ENCODE results near the gene KLK13.

Gene KLK13

DNA sequence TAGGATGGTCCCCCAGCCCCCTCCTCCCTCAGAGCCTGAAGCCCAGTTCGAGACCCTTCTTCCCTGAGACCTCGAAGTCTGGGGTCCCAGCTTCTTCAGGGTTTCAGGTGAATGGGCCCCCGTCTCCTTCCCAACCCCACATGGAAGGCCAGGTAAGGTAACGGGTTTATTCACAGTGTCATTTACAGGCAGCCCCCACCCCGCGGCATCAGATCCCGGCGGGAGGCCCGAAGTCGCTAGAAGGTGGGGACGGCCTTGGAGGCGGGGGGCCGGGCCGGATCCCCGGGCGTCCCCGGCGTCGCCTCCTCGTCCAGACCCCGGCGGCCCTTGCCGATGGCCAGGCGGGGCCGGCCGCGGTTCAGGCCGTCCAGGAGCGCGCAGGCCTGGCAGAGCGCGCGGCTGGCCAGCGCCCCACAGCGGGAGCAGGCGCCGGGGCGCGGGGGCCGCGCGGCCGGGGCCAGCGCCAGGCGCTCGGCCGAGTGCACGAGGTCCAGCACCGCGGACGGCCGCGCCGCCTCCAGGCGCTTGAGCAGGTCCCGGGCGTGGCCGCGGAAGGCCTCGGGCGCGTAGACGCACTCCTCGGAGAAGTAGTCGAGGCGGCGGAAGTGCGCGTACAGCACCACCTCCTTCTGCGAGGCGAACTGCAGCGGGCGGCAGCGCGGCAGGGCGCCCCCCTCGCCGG is 33.6 kb upstream of the KLK13 start:
- TF ChIP-seq CTCF (IDR thresholded peaks at IDR 0.05; ENCODE audit: control insufficient read depth, insufficient read depth, low read depth, low read length, missing control alignments), result no peak
- H3K4me3 ChIP-seq (ENCODE audit: control insufficient read depth, low read depth, low read length), result no peak overlapping the region
- DNase-seq (ENCODE audit: low read depth), result no peak

DNA sequence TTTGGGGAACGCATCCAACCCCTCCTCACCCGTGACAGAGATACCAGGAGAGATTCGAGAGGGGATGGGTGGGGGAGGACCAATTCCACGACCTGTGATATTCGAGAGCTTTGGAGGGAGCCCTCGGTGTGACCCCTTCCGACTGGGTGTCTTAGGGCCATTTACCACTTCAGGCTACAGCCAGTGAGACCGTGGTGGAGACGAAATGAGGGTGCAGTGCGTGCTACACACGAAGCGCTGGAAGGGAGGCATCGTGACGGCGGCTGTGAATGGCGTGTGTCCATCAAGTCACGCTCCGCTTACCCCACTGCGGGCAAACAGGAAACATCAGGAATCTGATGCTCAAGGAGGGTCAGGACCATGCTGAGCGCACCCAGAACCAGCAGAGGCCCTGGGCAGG is 32.9 kb upstream of the KLK13 start:
- no peak overlapping the region for H3K4me3 ChIP-seq (ENCODE audit: control insufficient read depth, low read depth, low read length)
- DNase-seq (ENCODE audit: low read depth), result no peak
- TF ChIP-seq CTCF (IDR thresholded peaks at IDR 0.05; ENCODE audit: control insufficient read depth, insufficient read depth, low read depth, low read length, missing control alignments), result no peak

DNA sequence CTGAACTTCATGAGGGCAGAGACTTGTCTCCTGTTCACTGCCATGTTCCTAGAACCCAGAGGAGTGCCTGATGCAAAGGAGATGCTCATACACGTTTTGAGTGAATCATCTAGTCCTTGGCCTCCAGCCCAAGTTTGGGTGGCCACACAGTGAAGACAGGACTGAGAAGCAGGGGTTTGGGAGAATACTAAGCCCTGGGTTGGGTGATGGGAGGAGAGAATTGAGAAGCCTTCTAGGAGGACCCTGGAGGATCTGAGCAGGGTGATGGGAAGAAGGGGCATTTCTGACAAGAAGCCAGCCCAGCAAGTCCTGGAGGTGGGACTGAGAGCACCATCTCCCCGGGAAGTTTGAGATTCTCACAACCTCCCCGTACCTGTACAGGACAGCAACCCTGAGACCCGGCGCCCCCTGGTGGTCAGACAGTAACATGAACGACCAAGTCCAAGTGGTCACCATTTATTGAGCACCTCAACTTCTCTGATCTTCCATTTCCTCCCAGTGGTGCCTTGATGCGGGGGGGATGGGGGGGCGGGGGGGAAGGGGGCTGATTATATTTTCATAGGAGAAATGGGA is 32.4 kb upstream of the KLK13 start:
- TF ChIP-seq CTCF (IDR thresholded peaks at IDR 0.05; ENCODE audit: control insufficient read depth, insufficient read depth, low read depth, low read length, missing control alignments), result peak; percentile 67

DNA sequence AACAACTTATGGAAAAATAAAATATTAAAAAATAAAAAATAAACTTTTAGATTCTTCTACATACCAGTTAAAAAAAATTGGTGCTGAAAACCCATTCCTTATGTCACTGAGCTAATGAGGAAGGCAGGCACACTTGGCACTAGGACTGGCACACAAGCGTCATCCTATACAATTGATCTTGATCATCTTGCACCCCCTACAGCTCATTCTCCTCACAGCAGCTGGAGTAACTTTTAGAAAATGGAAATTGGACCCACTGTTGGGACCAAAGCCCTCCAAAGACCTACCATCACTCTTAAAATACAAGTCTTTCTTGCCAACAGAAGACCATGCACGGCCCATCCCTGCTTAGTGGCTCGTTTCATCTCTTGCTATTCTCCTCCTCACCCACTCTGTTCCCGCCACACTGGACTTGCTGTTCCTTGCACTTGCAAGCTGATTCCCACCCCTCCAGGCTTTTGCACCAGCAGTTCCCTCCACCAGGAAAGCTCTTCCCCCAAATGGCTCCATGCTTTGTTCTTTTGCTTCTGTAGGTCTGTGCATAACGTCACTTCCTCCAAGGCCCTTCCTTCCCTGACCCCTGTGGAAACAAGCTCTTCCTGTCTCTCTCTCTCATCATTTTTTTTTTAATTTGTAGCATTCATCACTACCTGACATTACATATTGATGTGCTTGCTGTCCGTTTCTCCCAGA is 31.7 kb upstream of the KLK13 start:
- DNase-seq (ENCODE audit: low read depth), result no peak

More for the DNA sequence above, 32.4 kb upstream of the KLK13 start:
- DNase-seq (ENCODE audit: low read depth), result no peak
- no peak overlapping the region for H3K4me3 ChIP-seq (ENCODE audit: control insufficient read depth, low read depth, low read length)

GRCh38 chr19:51094696-51095279 is 29.9 kb upstream of the KLK13 start:
- TF ChIP-seq CTCF (IDR thresholded peaks at IDR 0.05; ENCODE audit: control insufficient read depth, insufficient read depth, low read depth, low read length, missing control alignments), result peak; percentile 64
- DNase-seq (ENCODE audit: low read depth), result no peak
- H3K4me3 ChIP-seq (ENCODE audit: control insufficient read depth, low read depth, low read length), result no peak overlapping the region

More for the DNA sequence above, 31.7 kb upstream of the KLK13 start:
- H3K4me3 ChIP-seq (ENCODE audit: control insufficient read depth, low read depth, low read length), result no peak overlapping the region
- TF ChIP-seq CTCF (IDR thresholded peaks at IDR 0.05; ENCODE audit: control insufficient read depth, insufficient read depth, low read depth, low read length, missing control alignments), result no peak

GRCh38 chr19:51093510-51094345 is 28.8 kb upstream of the KLK13 start:
- H3K4me3 ChIP-seq (ENCODE audit: control insufficient read depth, low read depth, low read length), result no peak overlapping the region
- DNase-seq (ENCODE audit: low read depth), result no peak
- TF ChIP-seq CTCF (IDR thresholded peaks at IDR 0.05; ENCODE audit: control insufficient read depth, insufficient read depth, low read depth, low read length, missing control alignments), result no peak
